ENCODE measurements around the gene MLXIP.

DNA sequence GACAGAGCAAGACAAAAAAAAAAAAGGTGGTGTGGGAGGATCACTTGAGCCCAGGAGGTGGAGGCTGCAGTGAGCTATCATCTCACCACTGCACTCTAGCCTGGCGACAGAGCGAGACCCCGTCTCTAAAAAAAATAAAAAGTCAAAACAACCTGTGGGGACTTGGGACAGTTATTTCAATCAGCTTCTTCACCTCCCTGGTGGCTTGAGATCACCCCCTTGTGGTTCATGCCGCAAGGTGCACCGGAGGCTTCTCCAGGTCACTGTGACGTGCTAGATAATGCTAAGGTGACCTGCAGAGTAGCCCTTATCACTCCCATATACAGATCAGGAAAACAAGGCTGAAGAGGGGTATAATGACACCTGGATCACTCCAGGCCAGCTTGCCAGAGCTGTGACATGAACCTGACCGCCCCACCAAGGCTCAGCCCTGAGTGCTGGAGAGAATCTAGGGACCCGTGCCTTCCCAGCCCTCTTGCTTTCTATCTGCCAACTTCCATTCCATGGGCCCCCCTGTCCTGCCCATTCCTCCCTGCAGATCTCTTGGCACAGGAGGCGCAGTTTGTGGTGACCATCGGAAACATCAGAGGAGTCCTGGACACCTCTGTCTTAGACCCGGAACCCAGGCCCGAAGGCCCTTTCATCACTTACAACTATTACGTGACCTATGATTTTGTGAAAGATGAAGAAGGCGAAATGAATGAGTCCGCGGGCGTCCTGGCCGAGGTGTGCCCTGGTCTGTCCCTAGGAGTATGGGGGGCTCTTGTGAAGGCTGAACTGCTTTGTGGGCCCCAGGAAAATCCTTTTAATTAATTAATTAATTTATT is 112.5 kb downstream of the MLXIP start:
- TF ChIP-seq POLR2AphosphoS5 (IDR thresholded peaks at IDR 0.05; ENCODE audit: low read depth, low read length), result no peak
- TF ChIP-seq, protein P1, sequence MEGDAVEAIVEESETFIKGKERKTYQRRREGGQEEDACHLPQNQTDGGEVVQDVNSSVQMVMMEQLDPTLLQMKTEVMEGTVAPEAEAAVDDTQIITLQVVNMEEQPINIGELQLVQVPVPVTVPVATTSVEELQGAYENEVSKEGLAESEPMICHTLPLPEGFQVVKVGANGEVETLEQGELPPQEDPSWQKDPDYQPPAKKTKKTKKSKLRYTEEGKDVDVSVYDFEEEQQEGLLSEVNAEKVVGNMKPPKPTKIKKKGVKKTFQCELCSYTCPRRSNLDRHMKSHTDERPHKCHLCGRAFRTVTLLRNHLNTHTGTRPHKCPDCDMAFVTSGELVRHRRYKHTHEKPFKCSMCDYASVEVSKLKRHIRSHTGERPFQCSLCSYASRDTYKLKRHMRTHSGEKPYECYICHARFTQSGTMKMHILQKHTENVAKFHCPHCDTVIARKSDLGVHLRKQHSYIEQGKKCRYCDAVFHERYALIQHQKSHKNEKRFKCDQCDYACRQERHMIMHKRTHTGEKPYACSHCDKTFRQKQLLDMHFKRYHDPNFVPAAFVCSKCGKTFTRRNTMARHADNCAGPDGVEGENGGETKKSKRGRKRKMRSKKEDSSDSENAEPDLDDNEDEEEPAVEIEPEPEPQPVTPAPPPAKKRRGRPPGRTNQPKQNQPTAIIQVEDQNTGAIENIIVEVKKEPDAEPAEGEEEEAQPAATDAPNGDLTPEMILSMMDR (IDR thresholded peaks at IDR 0.05 in 2 of 3, conservative IDR thresholded peaks at IDR 0.05 in 1 of 3; ENCODE audit: borderline replicate concordance in 1 of 3, insufficient read depth in 1 of 3, low read depth in 2 of 3, low read length in 2 of 3), result peak; percentile 89 to 95 (median 91)
- no peak for TF ChIP-seq SP1 (IDR thresholded peaks at IDR 0.05; ENCODE audit: low read depth)
- TF ChIP-seq, protein P2, sequence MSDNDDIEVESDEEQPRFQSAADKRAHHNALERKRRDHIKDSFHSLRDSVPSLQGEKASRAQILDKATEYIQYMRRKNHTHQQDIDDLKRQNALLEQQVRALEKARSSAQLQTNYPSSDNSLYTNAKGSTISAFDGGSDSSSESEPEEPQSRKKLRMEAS (IDR thresholded peaks at IDR 0.05), result no peak
- no peak for TF ChIP-seq EZH2 (IDR thresholded peaks at IDR 0.05)
- TF ChIP-seq POLR2A (IDR thresholded peaks at IDR 0.05; ENCODE audit: borderline replicate concordance, extremely low read depth, insufficient read depth, insufficient read length), result no peak
- TF ChIP-seq YY1 (IDR thresholded peaks at IDR 0.05; ENCODE audit: extremely low read depth, insufficient replicate concordance, low read depth, low read length), result no peak

All from HCT116 (cell line).